PC-9 (cell line): ENCODE measurements around the gene GMIP.

ENCODE experiments used
- EZH2 ChIP-seq: fragments of 200-600 bp; sonication (generic); IDR thresholded peaks from 2 replicates; pipeline ENCODE4 v1.8.0; 2017; ENCODE audit warnings: antibody characterized with exemption, low read depth
- TF ChIP-seq, protein P1 (sequence below): fragments of 200-600 bp; sonication (generic); conservative IDR thresholded peaks from 2 replicates; pipeline ENCODE4 v1.6.1; 2017; ENCODE audit warnings: mixed run types, antibody characterized with exemption, mild to moderate bottlenecking, moderate library complexity

DNA sequence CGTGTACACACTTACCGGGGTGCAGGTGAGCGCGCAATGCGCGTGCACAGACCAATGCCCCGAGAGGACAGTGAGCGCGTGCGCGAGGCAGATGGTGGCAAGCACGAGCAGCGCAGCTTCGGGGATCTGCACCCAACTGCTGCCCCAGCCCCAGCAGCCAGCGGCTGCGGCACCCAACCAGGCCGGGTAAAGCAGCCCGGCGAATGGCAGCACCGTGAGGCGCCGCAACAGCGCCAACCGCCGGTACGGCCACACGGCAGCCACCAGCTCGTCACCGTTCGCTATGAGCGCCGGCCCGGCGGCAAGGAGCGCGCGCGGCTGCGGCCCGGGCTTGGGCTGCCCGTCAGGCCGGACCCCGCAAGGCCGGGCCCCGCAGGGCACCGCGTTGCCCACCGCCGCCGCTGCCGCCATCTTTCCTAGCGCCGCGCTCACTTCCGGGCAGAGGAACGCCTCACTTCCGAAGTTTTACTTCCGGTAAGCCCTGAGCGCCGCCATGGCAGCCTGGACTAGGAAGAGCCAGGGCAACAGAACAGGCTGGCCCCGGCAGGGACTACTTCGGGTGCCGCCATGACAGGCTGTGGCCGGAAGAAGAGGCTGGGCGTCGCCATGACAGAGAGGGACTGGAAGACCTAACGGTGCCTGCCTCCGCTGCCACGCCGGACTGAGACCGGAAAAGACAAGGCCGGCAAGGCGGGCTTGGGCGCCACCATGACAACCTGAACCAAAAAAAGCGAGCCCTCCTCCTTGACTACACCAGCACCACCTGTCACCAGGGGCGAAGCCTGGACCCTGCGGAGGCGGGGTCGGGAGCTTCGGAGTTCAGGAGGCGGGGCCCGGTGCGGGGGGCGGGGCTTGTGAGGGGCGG is 20.0 kb upstream of the GMIP start, which contains the start of gene ATP13A1:
- TF ChIP-seq, protein P1, sequence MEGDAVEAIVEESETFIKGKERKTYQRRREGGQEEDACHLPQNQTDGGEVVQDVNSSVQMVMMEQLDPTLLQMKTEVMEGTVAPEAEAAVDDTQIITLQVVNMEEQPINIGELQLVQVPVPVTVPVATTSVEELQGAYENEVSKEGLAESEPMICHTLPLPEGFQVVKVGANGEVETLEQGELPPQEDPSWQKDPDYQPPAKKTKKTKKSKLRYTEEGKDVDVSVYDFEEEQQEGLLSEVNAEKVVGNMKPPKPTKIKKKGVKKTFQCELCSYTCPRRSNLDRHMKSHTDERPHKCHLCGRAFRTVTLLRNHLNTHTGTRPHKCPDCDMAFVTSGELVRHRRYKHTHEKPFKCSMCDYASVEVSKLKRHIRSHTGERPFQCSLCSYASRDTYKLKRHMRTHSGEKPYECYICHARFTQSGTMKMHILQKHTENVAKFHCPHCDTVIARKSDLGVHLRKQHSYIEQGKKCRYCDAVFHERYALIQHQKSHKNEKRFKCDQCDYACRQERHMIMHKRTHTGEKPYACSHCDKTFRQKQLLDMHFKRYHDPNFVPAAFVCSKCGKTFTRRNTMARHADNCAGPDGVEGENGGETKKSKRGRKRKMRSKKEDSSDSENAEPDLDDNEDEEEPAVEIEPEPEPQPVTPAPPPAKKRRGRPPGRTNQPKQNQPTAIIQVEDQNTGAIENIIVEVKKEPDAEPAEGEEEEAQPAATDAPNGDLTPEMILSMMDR: no peak
- TF ChIP-seq EZH2: no peak
